Activated T-cell treated with anti-CD3 and anti-CD28 coated beads, Interleukin-2, amount 50 U/mL, for 72 hours (primary cell): Measurements from ENCODE around the gene ADAM22. TPM values are rescaled to one million over a fixed set of nuclear protein-coding genes. Genes with fewer than 3 reads are reported as not detected.
A peak's percentile ranks its signal among the peaks of the same experiment; 100 is the strongest.

ENCODE experiments used
- ATAC-seq, 2 donors: fragments of 150-1000 bp; cut with Tn5 transposase; replicated peaks in 1 of 2; 2 replicates each; pipeline ENCODE4 v1.10.0; 2021; ENCODE audit warnings: moderate library complexity in 2 of 2, mild to moderate bottlenecking in 1 of 2
- DNase-seq, 2 donors: peaks; one replicate each; pipeline ENCODE4 v3.0.0; 2021 to 2022; ENCODE audit warnings: mixed read lengths in 1 of 2
- H3K27ac Mint-ChIP-seq: one replicate; pipeline ENCODE4 v1.8.0; 2022; ENCODE audit warnings: mild to moderate bottlenecking, moderate library complexity, mixed read lengths
- H3K27me3 Mint-ChIP-seq: one replicate; pipeline ENCODE4 v1.8.0; 2022; ENCODE audit warnings: low read depth, mixed read lengths
- H3K36me3 Mint-ChIP-seq, 2 donors: one replicate each; pipeline ENCODE4 v1.8.0; 2022; ENCODE audit warnings: mixed read lengths in 2 of 2, mild to moderate bottlenecking in 1 of 2; ENCODE audit not compliant: insufficient read depth in 2 of 2
- H3K4me1 Mint-ChIP-seq: one replicate; pipeline ENCODE4 v1.8.0; 2022; ENCODE audit warnings: low read depth, mixed read lengths
- H3K4me3 Mint-ChIP-seq, 2 donors: one replicate each; pipeline ENCODE4 v1.8.0; 2022; ENCODE audit warnings: mild to moderate bottlenecking in 2 of 2, mixed read lengths in 2 of 2, moderate library complexity in 2 of 2
- H3K9me3 Mint-ChIP-seq, 2 donors: one replicate each; pipeline ENCODE4 v1.8.0; 2022; ENCODE audit warnings: mixed read lengths in 2 of 2
- total RNA-seq, 2 donors: library from RNA; stranded (reverse); gene quantifications; one replicate each; pipeline ENCODE4 v1.2.3, GENCODE V29; 2022

ADAM22 gene
- total RNA-seq, 2 donors from 2014 or later, result 2.5 to 3.2 TPM

- H3K4me3 Mint-ChIP-seq, result no peak overlapping the region
- no peak for DNase-seq
- no peaks in the 10 kb centered on the region for H3K9me3 Mint-ChIP-seq
- no peak overlapping the region for H3K27ac Mint-ChIP-seq
- no peak for ATAC-seq
- H3K4me1 Mint-ChIP-seq, result no peaks in the 10 kb centered on the region
- no peaks in the 10 kb centered on the region for H3K36me3 Mint-ChIP-seq
- no peaks in the 10 kb centered on the region for H3K27me3 Mint-ChIP-seq
Observed at GRCh38 chr7:87982116-87982515, 48.1 kb downstream of the ADAM22 start.

DNA sequence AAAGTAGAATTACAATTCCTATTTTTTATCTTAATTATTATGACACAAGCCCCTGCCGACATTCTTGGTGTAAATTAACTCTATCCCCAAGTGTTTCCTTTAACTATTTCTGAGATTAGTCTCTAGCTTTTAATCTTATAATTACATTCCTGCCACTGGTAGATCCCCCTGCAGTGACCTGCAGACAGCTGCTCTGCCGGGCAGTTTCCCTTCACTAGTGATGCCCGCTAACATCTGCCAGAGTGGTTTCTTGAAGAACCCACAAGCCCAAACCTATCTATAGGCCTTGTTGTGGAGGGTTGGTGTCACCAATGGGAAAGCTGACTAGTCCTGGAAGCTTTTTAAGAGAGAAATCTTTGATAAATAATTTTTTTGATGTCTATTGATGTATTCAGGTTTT is 50.0 kb downstream of the ADAM22 start:
- no peak for ATAC-seq
- H3K4me3 Mint-ChIP-seq, result no peak overlapping the region
- H3K36me3 Mint-ChIP-seq, result no peaks in the 10 kb centered on the region
- H3K9me3 Mint-ChIP-seq, result no peaks in the 10 kb centered on the region
- no peak overlapping the region for H3K27ac Mint-ChIP-seq
- DNase-seq, result no peak
- H3K4me1 Mint-ChIP-seq, result no peaks in the 10 kb centered on the region
- no peaks in the 10 kb centered on the region for H3K27me3 Mint-ChIP-seq

DNA sequence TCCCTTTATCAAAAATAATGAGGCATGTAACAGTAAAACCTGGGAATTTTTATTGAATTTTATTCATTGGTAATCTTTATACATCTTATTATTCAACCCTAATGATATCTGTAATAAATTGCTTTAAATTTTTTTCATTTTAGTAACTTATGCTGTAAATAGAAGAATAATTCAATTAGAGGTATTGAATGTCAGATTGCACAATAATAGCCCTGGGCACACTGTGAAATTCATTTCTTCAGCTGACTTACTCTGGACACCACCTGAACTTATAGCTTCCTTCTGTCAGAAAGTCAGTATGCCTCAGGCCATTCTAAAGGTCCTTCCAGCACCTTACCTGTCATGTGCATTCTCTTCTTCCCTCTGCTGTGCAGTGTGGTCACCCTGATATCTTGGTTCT is 59.2 kb downstream of the ADAM22 start:
- no peaks in the 10 kb centered on the region for H3K4me1 Mint-ChIP-seq

DNA sequence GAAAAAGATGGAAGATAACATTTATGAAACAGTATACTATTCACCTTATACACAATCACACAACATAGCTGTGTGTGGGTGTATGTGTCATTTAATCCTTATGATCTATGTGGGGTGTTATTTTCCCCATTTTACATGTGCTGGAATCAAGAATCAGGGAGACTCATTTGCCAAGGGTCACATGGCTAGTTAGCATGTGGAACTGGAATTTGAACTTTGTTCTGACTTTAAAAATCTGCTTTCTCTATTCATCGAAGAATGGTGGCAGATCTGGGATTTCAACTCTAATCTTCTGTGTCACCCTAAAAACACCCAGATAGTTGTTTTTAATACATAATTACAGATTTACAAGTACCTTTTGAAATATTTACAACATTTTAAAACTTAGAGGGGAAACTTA is 65.2 kb downstream of the ADAM22 start:
- no peaks in the 10 kb centered on the region for H3K9me3 Mint-ChIP-seq
- H3K27ac Mint-ChIP-seq, result no peak overlapping the region
- H3K4me3 Mint-ChIP-seq, result no peak overlapping the region
- DNase-seq (no peak), ATAC-seq (no peak)
- no peaks in the 10 kb centered on the region for H3K4me1 Mint-ChIP-seq
- peaks cover 0 to 2% of the 10 kb centered on the region in 2 donors for H3K36me3 Mint-ChIP-seq
- no peaks in the 10 kb centered on the region for H3K27me3 Mint-ChIP-seq

More for the DNA sequence above, 59.2 kb downstream of the ADAM22 start:
- ATAC-seq (no peak), DNase-seq (no peak)
- H3K27me3 Mint-ChIP-seq, result no peaks in the 10 kb centered on the region
- H3K27ac Mint-ChIP-seq, result no peak overlapping the region
- H3K4me3 Mint-ChIP-seq, result no peak overlapping the region
- peaks cover 0 to 2% of the 10 kb centered on the region in 2 donors for H3K36me3 Mint-ChIP-seq
- no peaks in the 10 kb centered on the region for H3K9me3 Mint-ChIP-seq

GRCh38 chr7:88001744-88002530 is 67.9 kb downstream of the ADAM22 start:
- ATAC-seq, result no peak
- Mint-ChIP-seq H3K9me3 (no peaks in the 10 kb centered on the region), H3K27ac (peak overlapping the region; percentile 33)

DNA sequence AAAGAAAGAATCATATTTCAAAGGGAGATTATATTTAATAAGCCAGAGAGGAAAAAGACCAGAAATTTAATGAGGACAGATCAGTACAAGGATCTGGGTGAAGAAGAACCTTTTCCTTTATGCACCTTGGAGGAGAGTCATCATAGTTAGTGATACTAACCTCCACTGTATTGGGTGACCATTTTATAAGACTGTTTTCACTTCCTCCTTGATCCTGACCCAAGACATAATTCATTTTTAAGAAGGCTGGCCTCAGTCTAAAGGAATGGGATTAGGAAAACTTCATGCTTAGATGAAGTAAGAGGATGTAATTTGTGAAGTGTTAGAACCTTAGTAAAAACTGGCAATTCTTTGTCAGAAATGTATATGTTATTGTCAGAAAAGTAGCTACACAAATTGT is 68.6 kb downstream of the ADAM22 start:
- Mint-ChIP-seq H3K36me3 (no peaks in the 10 kb centered on the region), H3K27ac (peak overlapping the region; percentile 33), H3K4me3 (no peak overlapping the region), H3K9me3 (no peaks in the 10 kb centered on the region), H3K4me1 (no peaks in the 10 kb centered on the region), H3K27me3 (no peaks in the 10 kb centered on the region)
- ATAC-seq (no peak), DNase-seq (no peak)

More at GRCh38 chr7:88001744-88002530, 67.9 kb downstream of the ADAM22 start:
- H3K4me3 Mint-ChIP-seq, result no peak overlapping the region
- H3K36me3 Mint-ChIP-seq, result no peaks in the 10 kb centered on the region
- DNase-seq, result no peak
- no peaks in the 10 kb centered on the region for H3K27me3 Mint-ChIP-seq
- H3K4me1 Mint-ChIP-seq, result no peaks in the 10 kb centered on the region

DNA sequence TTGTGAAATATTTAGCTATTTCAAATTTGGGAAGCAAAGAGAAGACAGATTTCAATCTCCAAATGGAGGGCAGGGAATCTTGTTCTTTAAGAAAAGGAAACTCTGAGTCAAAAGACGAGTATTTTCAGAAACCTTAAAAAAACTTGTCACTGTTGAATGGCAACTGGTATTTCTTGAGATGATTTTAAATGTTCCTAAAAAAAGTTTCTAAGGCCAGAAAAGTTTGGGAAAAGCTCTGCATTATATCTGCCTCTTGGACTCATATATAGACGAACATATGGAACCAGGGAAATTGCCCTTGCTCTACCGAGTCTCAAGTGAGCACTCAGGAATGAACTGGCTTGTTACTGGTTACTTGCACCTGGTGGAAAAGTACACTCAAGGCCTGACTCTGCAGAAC is 69.5 kb downstream of the ADAM22 start:
- DNase-seq, result no peak
- no peak overlapping the region for H3K4me3 Mint-ChIP-seq
- H3K27me3 Mint-ChIP-seq, result no peaks in the 10 kb centered on the region
- H3K36me3 Mint-ChIP-seq, result no peaks in the 10 kb centered on the region
- H3K27ac Mint-ChIP-seq, result no peak overlapping the region
- no peaks in the 10 kb centered on the region for H3K4me1 Mint-ChIP-seq
- ATAC-seq, result no peak
- H3K9me3 Mint-ChIP-seq, result no peaks in the 10 kb centered on the region

DNA sequence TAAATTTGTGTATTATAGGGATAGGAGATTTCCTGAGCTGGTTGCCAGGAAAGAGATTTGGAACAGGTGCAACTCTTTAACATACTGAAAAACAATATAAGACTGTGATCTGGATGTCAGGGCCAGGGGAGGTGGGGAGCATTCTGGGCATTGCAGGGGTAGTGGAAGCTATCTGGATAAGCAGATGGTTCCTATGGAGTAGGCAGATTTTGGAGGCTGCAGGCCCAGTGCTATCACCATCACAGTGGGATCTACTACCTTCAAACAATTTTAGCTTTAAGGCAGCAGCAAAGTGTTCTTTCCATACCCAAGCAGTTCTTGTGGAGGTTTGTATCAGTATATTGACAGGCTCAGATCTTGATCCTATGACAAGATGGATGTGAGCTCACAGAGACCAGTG is 71.1 kb downstream of the ADAM22 start:
- ATAC-seq (no peak), DNase-seq (no peak)
- no peak overlapping the region for H3K27ac Mint-ChIP-seq
- no peaks in the 10 kb centered on the region for H3K9me3 Mint-ChIP-seq
- H3K27me3 Mint-ChIP-seq, result no peaks in the 10 kb centered on the region
- no peaks in the 10 kb centered on the region for H3K4me1 Mint-ChIP-seq
- H3K36me3 Mint-ChIP-seq, result no peaks in the 10 kb centered on the region
- H3K4me3 Mint-ChIP-seq, result no peak overlapping the region

GRCh38 chr7:88009651-88010050 is 75.6 kb downstream of the ADAM22 start:
- Mint-ChIP-seq H3K9me3 (no peaks in the 10 kb centered on the region), H3K27me3 (no peaks in the 10 kb centered on the region), H3K27ac (no peak overlapping the region), H3K4me3 (no peak overlapping the region), H3K4me1 (no peaks in the 10 kb centered on the region), H3K36me3 (no peaks in the 10 kb centered on the region)
- DNase-seq (no peak), ATAC-seq (no peak)

GRCh38 chr7:88012086-88012485 is 78.0 kb downstream of the ADAM22 start:
- Mint-ChIP-seq H3K27me3 (no peaks in the 10 kb centered on the region), H3K4me1 (no peaks in the 10 kb centered on the region), H3K4me3 (no peak overlapping the region), H3K27ac (no peak overlapping the region), H3K36me3 (no peaks in the 10 kb centered on the region), H3K9me3 (no peaks in the 10 kb centered on the region)
- no peak for ATAC-seq
- DNase-seq, result no peak

DNA sequence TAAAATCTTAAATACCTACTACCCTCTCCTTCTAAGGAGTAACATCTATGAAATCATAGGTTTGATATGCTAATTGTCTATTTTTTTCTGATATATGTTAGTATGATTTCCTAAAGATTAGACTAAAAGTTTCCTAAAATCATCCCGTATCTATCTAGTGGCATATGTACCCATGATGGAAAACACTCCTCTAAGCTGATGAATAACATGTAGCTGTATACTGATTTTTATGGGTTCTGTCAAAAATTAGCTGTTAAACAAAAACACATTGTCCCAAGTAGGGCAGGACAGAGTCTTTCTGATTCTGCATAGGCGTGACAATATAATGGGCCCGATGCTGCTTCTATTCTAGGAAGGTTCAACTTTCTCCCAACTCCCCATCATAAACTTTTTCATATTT is 79.9 kb downstream of the ADAM22 start:
- Mint-ChIP-seq H3K9me3 (no peaks in the 10 kb centered on the region), H3K4me3 (no peak overlapping the region), H3K27ac (no peak overlapping the region), H3K27me3 (no peaks in the 10 kb centered on the region), H3K4me1 (no peaks in the 10 kb centered on the region), H3K36me3 (no peaks in the 10 kb centered on the region)
- ATAC-seq (no peak), DNase-seq (no peak)

- ATAC-seq, result no peak
- H3K4me3 Mint-ChIP-seq, result no peak overlapping the region
- H3K27ac Mint-ChIP-seq, result no peak overlapping the region
- no peaks in the 10 kb centered on the region for H3K36me3 Mint-ChIP-seq
- no peaks in the 10 kb centered on the region for H3K27me3 Mint-ChIP-seq
- no peaks in the 10 kb centered on the region for H3K4me1 Mint-ChIP-seq
- no peaks in the 10 kb centered on the region for H3K9me3 Mint-ChIP-seq
- no peak for DNase-seq
Observed at GRCh38 chr7:88014581-88014980, 80.5 kb downstream of the ADAM22 start.

GRCh38 chr7:88015309-88015708 is 81.3 kb downstream of the ADAM22 start:
- no peak overlapping the region for H3K27ac Mint-ChIP-seq
- ATAC-seq, result no peak
- no peaks in the 10 kb centered on the region for H3K9me3 Mint-ChIP-seq
- H3K4me3 Mint-ChIP-seq, result no peak overlapping the region
- no peak for DNase-seq
- H3K27me3 Mint-ChIP-seq, result no peaks in the 10 kb centered on the region
- no peaks in the 10 kb centered on the region for H3K36me3 Mint-ChIP-seq
- H3K4me1 Mint-ChIP-seq, result no peaks in the 10 kb centered on the region

GRCh38 chr7:88018501-88018900 is 84.5 kb downstream of the ADAM22 start:
- H3K27ac Mint-ChIP-seq, result no peak overlapping the region
- no peaks in the 10 kb centered on the region for H3K4me1 Mint-ChIP-seq
- ATAC-seq, result no peak
- H3K36me3 Mint-ChIP-seq, result no peaks in the 10 kb centered on the region
- no peak for DNase-seq
- no peak overlapping the region for H3K4me3 Mint-ChIP-seq
- H3K27me3 Mint-ChIP-seq, result no peaks in the 10 kb centered on the region
- H3K9me3 Mint-ChIP-seq, result no peaks in the 10 kb centered on the region
